ENCODE measurements around the gene BCL3. TPM values are rescaled to one million over a fixed set of nuclear protein-coding genes. Genes with fewer than 3 reads are reported as not detected.

The BCL3 gene
- total RNA-seq, 1 experiment from 2014 or later: 37.9 TPM

- Histone ChIP-seq H3K36me3 (ENCODE audit: control insufficient read depth in 1 of 2, insufficient read depth in 2 of 2, low read length in 2 of 2) (peaks cover 29 to 47% of the 10 kb centered on the region in 2 experiments), H3K4me3 (replicated peaks in 1 of 2; ENCODE audit: low read depth in 1 of 2, low read length in 2 of 2) (no peak overlapping the region), H3K79me2 (ENCODE audit: insufficient read depth, low read length) (no peaks in the 10 kb centered on the region; the same call in 1 of the 2 replicates), H3K9me3 (ENCODE audit: control insufficient read depth in 1 of 2, insufficient read depth in 1 of 2, low read depth in 1 of 2, low read length in 2 of 2) (no peaks in the 10 kb centered on the region), H3K4me1 (ENCODE audit: control insufficient read depth in 1 of 2, insufficient read depth in 2 of 2, low read length in 2 of 2) (no peaks in the 10 kb centered on the region), H3K27ac (ENCODE audit: low read depth, low read length) (no peak overlapping the region), H4K20me1 (ENCODE audit: insufficient read depth) (no peaks in the 10 kb centered on the region), H3K9ac (ENCODE audit: low read length) (no peak overlapping the region), H3K9me2 (ENCODE audit: insufficient read depth) (no peaks in the 10 kb centered on the region), H3K27me3 (ENCODE audit: insufficient read depth, low read length) (no peaks in the 10 kb centered on the region), H2AFZ (ENCODE audit: low read depth, low read length, poor library complexity, severe bottlenecking) (no peak overlapping the region), H3K4me2 (ENCODE audit: low read length) (no peak overlapping the region)
- RAD21 ChIA-PET (ENCODE audit: low non-redundant PET in 1 of 2, low total read pairs in 2 of 2, uncharacterized antibody in 2 of 2, unreplicated experiment in 2 of 2): no interaction called here
- POLR2A ChIA-PET: no interaction called here
- intact Hi-C loops (cut with micrococcal nuclease): no loop called here
- BruUV-seq (replicated peaks): no TSS peak
- CTCF ChIA-PET: no interaction called here
- DNase-seq (ENCODE audit: low read depth, low spot score) (no peak), ATAC-seq (no peak)
- TF ChIP-seq ZFX (IDR thresholded peaks at IDR 0.05): no peak
These were observed 43.8 kb downstream of the BCL3 start for GRCh38 chr19:44792281-44792680.

GRCh38 chr19:44794610-44795009 is 46.1 kb downstream of the BCL3 start:
- RAD21 ChIA-PET (ENCODE audit: low non-redundant PET in 1 of 2, low total read pairs in 2 of 2, uncharacterized antibody in 2 of 2, unreplicated experiment in 2 of 2): no interaction called here
- Histone ChIP-seq H4K20me1 (ENCODE audit: insufficient read depth) (no peaks in the 10 kb centered on the region), H3K9ac (ENCODE audit: low read length) (no peak overlapping the region), H3K4me3 (replicated peaks in 1 of 2; ENCODE audit: low read depth in 1 of 2, low read length in 2 of 2) (no peak overlapping the region), H3K4me1 (ENCODE audit: control insufficient read depth in 1 of 2, insufficient read depth in 2 of 2, low read length in 2 of 2) (no peaks in the 10 kb centered on the region), H3K27me3 (ENCODE audit: insufficient read depth, low read length) (no peaks in the 10 kb centered on the region), H3K9me3 (ENCODE audit: control insufficient read depth in 1 of 2, insufficient read depth in 1 of 2, low read depth in 1 of 2, low read length in 2 of 2) (no peaks in the 10 kb centered on the region), H3K27ac (ENCODE audit: low read depth, low read length) (no peak overlapping the region), H3K9me2 (ENCODE audit: insufficient read depth) (no peaks in the 10 kb centered on the region), H3K79me2 (ENCODE audit: insufficient read depth, low read length) (no peaks in the 10 kb centered on the region), H2AFZ (ENCODE audit: low read depth, low read length, poor library complexity, severe bottlenecking) (no peak overlapping the region), H3K4me2 (ENCODE audit: low read length) (no peak overlapping the region), H3K36me3 (ENCODE audit: control insufficient read depth in 1 of 2, insufficient read depth in 2 of 2, low read length in 2 of 2) (peaks cover 23 to 41% of the 10 kb centered on the region in 2 experiments; a peak in 3 of 4 replicates)
- POLR2A ChIA-PET: no interaction called here
- BruUV-seq (replicated peaks): no TSS peak
- intact Hi-C loops (cut with micrococcal nuclease): no loop called here
- no peak for TF ChIP-seq YY1 (IDR thresholded peaks at IDR 0.05; ENCODE audit: extremely low read depth, insufficient replicate concordance, low read depth, low read length)
- no peak for TF ChIP-seq EGR1 (IDR thresholded peaks at IDR 0.05; ENCODE audit: low read depth)
- no peak for TF ChIP-seq EZH2phosphoT487 (IDR thresholded peaks at IDR 0.05; ENCODE audit: borderline replicate concordance)
- TF ChIP-seq SRF (IDR thresholded peaks at IDR 0.05; ENCODE audit: low read depth): no peak
- no peak for TF ChIP-seq POLR2A (IDR thresholded peaks at IDR 0.05; ENCODE audit: borderline replicate concordance, extremely low read depth, insufficient read depth, insufficient read length)
- TF ChIP-seq SP1 (IDR thresholded peaks at IDR 0.05; ENCODE audit: low read depth): no peak
- TF ChIP-seq RAD21 (IDR thresholded peaks at IDR 0.05; ENCODE audit: low read depth): no peak
- no peak for TF ChIP-seq TCF7L2 (IDR thresholded peaks at IDR 0.05; ENCODE audit: borderline replicate concordance, extremely low read depth, insufficient read depth, insufficient read length)
- no peak for TF ChIP-seq CTCF (IDR thresholded peaks at IDR 0.05 in 2 of 3, conservative IDR thresholded peaks at IDR 0.05 in 1 of 3; ENCODE audit: borderline replicate concordance in 1 of 3, insufficient read depth in 1 of 3, low read depth in 2 of 3, low read length in 2 of 3)
- TF ChIP-seq ZNF274 (IDR thresholded peaks at IDR 0.05; ENCODE audit: low read depth, low read length): no peak
- DNase-seq (ENCODE audit: low read depth, low spot score) (no peak), ATAC-seq (no peak)
- CTCF ChIA-PET: no interaction called here
